NCI-H226 (cell line): ENCODE data around the gene SLAMF7.

ENCODE experiments used
- DNase-seq: peaks from one replicate; pipeline ENCODE4 v3.0.0-alpha.2; 2015

Gene SLAMF7

GRCh38 chr1:160747717-160748116, 8.7 kb downstream of the SLAMF7 start:
- no peak for DNase-seq

DNA sequence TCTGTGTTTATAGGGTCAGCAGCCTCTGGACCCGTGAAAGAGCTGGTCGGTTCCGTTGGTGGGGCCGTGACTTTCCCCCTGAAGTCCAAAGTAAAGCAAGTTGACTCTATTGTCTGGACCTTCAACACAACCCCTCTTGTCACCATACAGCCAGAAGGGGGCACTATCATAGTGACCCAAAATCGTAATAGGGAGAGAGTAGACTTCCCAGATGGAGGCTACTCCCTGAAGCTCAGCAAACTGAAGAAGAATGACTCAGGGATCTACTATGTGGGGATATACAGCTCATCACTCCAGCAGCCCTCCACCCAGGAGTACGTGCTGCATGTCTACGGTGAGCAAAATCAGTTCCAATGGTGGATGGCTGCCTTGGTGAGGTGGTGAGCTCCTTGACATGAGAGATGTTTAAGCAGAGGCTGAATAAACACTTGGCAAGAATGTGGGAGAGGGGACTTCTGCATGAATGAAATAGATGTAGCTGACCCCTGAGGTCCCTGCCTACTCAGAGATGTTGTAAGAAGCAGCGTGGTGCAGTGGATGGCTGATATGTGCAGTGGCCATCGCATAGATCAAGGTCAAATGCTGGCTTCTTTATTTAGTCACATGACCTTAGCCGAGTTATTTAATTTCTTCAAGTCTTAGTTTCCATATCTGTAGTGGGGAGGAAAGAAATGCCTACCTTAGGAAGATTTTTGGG, 9.3 kb downstream of the SLAMF7 start:
- peak; percentile 81 for DNase-seq

DNA sequence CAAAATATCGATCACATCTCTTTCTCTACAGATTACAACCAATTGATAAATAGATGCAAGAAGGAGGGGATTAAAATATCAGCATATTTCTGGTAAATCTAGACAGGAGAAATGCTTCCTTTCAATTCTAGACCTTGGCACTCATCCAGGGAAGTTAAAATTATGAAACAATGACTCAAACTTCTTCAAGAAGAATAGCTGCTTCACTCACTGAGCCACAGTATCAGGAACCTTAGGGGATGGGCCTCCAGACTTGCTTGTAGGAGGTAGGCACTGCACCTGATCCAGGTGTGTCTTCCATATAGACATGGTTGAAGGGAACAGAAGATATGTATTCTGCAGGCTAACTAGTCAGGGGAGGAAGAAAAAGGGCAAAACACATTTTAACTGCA, 9.8 kb downstream of the SLAMF7 start:
- peak; percentile 50 for DNase-seq

DNA sequence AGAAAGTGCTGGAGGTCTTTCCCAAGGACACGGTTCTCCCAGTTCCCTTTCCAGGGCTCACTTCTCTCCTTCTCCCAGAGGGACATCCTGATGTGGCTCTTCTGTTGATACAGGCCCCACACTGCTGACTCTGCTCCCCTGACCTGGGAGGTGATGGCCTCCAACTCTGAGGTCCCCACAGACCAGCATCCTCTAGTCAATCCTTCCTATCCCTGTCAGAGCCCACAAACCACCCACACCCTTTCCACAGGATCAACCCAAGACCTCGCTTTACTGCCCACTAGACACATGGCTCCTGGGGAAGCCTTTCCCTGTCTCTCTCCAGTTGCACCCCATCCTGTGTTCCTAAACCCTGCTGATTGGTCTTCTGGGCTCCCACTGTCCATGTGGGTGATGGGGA, 11.6 kb downstream of the SLAMF7 start:
- no peak for DNase-seq

GRCh38 chr1:160752406-160752805, 13.4 kb downstream of the SLAMF7 start:
- DNase-seq: no peak

DNA sequence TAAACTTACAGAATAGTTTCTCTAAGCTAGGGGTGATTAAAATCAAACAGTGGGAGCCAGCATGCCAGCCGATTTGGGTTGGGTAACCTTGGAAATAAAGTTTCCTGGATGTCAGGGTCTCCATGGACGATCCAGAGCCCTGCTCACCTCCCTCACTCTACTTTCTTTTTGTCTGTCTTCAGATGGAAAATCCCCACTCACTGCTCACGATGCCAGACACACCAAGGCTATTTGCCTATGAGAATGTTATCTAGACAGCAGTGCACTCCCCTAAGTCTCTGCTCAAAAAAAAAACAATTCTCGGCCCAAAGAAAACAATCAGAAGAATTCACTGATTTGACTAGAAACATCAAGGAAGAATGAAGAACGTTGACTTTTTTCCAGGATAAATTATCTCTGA, 13.9 kb downstream of the SLAMF7 start:
- peak; percentile 31 for DNase-seq

GRCh38 chr1:160753594-160753993, 14.5 kb downstream of the SLAMF7 start:
- DNase-seq: no peak

DNA sequence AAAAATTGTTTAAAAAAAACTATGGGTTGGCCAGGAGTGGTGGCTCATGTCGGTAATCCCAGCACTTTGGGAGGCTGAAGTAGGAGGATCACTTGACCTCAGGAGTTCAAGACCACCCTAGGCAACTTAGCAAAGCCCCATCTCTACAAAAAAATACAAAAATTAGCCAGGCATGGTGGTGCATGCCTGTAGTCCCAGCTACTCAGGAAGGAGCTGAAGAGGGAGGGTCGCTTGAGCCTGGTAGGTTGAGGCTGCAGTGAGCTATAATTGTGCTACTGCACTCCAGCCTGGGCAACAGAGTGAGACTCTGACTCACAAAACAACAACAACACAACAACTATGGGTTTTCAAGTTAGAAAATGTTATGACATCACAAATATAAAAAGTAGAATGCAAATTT, 16.4 kb downstream of the SLAMF7 start:
- DNase-seq: no peak

DNA sequence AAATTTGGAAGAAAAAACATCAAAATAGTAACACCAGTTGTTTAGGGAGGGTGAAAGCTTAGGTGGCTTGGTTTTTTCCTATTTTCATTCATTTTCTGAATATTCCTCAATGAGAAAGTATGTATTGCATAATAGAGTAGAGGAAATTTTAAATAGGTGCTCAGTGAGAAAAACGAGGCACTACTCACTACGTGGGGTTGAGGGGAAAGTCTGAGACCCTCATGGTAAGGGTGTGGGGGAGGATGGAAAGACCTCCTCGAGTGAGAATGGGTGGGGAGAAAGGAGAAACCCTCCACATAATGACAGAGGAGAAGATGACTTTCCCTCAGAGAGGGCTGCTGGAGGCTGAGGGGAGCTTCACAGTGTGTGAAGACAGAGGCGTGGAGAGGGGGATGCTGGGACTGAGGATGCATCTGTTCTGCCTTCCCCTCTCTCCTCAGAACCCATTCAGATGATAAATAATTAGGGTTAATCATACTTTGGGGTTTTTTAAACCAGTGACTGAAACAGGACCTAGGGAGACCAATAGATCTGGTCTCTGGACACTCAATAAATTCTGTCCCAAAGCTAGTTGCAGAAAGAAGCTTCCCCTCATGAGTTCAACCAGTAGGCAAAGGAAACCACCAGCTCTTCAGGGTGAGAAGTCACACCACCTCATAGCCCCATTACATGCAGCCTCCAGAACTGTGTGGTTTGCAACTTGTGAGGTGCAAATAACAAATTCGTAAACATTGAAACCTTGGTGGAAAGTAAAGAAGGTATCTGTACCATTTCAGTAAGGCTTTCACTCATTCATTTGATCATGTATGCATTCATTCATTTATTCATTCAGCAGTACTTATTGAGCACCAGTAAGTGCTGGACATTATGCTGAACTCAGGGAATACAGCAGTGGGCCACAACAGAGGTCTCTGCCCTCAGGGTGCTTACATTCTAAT, 17.1 kb downstream of the SLAMF7 start:
- no peak for DNase-seq

DNA sequence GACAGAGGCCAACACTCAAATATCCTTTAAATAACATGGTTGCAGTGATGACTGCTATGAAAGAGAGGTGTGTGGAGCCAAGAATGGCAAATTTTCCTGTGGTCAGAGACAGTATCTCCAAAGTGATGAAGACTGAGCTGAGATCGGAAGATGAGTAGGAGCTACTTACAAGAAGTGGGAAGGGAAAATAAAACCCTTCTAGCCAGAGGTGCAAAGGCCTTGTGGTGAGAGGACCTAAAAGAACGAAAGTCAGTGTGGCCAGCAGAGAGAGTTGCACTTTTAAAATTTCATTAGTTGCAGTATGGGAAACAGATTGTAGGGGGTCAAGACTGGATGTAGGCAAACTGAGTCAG, 17.8 kb downstream of the SLAMF7 start:
- DNase-seq: no peak

DNA sequence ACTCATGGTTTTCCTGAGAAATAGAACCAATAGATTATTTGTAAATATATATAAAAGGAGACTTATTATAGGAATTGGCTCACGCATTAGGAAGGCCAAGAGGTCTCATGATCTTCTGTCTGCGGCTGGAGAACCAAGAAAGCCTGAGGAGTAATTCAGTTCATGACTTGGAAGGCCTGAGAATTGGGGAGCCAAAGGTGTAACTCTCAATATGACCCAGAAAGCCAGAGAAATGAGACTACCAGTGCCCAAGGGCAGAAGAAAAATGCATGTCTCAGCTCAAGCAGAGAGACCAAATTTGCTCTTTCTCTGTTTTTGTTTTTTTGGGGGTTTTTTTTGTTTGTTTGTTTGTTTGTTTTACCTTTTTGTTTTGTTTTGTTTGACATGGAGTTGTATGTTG, 19.5 kb downstream of the SLAMF7 start:
- no peak for DNase-seq

GRCh38 chr1:160759740-160760139, 20.7 kb downstream of the SLAMF7 start:
- no peak for DNase-seq

DNA sequence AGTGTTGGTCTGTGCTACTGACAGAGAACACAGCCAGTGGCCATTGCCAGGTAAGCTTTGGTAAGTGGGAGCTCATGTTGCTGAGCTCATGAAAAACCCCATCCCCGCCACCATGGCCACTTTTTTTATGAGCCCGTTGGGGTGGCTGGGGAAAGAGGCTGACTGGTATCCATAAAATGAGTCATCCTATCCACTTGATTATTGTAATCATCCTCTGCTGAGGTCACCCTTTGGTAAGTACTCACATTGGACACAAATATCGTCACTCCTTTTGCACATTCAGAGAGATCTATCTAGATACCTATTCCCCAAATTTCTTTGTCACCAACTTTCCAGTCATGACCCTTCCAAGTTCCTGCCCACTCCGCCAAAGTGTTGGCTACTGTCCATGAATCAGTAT, 22.0 kb downstream of the SLAMF7 start:
- DNase-seq: no peak

GRCh38 chr1:160761886-160762285, 22.8 kb downstream of the SLAMF7 start:
- DNase-seq: peak; percentile 41

GRCh38 chr1:160763993-160764392, 24.9 kb downstream of the SLAMF7 start:
- no peak for DNase-seq

- no peak for DNase-seq
Measured at GRCh38 chr1:160767395-160768294, 28.6 kb downstream of the SLAMF7 start.

DNA sequence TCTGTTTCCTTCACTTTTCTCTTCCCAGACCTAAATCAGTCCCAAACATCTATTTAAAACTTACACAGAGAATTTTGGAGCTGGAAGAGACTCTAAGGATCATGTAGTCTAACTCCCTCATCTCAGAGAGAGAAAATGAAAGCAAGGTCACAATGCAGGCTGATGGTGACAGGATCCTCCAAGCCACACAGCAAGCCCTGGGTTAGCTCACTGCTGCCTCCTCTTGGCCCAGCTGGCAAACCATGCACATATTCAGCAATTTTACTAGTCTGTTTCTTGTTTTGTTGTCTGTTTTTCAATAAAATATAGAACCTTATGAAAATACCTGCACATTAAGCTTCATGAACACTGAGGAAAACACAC, 29.2 kb downstream of the SLAMF7 start:
- DNase-seq: no peak

GRCh38 chr1:160772331-160772730, 33.3 kb downstream of the SLAMF7 start:
- DNase-seq: no peak

DNA sequence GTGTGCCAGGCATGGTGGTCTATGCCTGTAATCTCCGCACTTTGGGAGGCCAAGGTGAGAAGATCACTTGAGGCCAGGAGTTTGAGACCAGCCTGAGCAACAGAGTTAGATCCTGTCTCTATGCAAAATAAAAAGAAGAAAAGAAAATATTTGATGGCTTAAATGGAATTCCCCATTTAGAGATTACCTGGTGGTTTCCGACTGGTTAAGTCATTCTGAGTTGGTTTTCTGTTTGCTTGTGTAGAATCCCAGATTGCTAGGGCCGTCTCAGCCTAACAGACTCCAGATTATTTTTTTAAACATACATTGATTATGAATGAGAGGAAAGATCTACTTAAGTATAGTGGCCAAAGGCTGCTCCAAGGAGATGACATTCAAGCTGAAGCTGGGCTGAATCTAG, 34.0 kb downstream of the SLAMF7 start:
- no peak for DNase-seq

DNA sequence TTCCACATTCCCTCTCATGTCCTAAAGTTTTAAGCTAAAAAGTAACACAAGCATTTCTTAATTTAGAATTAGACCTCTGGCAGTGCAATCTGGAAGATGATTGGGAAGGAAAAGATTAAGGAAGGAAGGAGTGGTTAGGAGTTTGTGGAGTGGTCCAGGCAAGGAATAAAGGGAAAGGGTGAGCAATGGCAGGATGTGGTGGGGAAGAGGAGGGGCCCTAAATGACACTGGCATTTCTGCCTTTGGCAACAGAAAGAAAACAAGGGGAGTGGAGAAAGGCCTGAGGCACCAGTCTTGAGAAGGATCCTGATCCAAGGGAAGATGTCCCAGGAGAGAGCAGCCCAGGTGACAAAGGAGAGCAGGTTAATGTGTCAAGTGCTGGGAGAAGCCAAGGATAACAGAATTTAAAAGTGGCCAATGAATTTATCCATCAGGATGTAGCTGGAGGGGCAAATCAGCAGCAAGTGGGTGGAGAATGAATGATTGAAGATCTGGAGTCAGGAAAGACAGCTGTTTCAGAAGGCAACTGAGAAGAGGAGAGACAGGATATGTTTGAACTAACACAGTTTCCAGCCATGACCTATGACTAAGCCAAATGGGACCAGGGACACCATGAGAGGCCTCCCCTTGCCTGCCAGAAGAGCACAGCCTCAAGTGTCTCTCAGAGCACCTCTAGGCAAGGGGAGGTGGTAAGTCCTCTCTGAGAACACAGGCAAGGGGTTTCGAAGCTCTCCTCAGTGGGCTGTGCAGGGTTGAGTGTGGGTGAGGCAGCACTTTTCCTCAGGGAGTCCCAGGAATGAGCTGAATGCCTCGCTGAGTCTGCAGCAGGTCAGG, 36.1 kb downstream of the SLAMF7 start:
- DNase-seq: no peak

- DNase-seq: no peak
Measured at GRCh38 chr1:160776178-160776577, 37.1 kb downstream of the SLAMF7 start.

DNA sequence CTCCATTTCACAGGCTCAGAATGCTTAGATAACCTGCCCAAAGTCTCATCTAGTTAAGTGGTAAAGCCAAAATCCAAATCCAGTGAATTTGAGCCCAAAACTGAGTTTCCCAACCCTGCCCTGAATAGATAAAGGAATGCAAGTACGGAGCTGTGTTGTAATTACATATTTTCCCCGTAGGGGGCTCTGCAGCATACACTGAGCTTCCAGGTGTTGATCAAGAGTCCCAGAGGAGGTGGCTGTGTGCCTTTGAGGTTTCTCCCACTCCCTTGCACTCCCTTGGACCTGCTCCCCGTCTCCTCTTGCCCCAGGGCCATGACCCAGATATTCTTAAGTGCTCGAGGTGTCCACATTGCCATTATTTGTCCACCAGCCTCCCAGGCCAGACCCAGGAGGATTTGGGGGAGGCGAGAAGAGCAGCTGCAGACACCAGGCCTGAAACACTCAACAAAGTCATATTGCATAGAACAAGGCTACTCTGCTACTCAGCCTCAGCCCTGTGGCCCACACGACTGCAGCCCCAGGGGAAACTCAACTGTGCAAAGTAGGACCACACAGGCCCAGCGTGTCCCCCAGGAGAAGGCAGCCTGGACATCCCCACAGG, 38.5 kb downstream of the SLAMF7 start:
- no peak for DNase-seq
